ENCODE results near the gene TYMP.
"Not testable (repeated sequence)": the region's sequence is repeated elsewhere in the genome, so short reads cannot be mapped to it uniquely, and the experiment has no call there.

Gene TYMP

GRCh38 chr22:50523806-50524675 lies 5.8 kb downstream of the TYMP start:
- DNase-seq (ENCODE audit: low read depth) = no peak

GRCh38 chr22:50523458-50523805 lies 6.4 kb downstream of the TYMP start:
- no peak for DNase-seq (ENCODE audit: low read depth)

- DNase-seq (ENCODE audit: low read depth) = no peak
Measured at GRCh38 chr22:50522806-50523438, 6.9 kb downstream of the TYMP start.

- no peak for DNase-seq (ENCODE audit: low read depth)
Measured at GRCh38 chr22:50522208-50522805, 7.5 kb downstream of the TYMP start.

GRCh38 chr22:50521710-50522109 lies 8.1 kb downstream of the TYMP start:
- DNase-seq (ENCODE audit: low read depth) = no peak

GRCh38 chr22:50520826-50521453 lies 8.9 kb downstream of the TYMP start:
- no peak for DNase-seq (ENCODE audit: low read depth)

- not testable (repeated sequence) for DNase-seq (ENCODE audit: low read depth)
Measured at GRCh38 chr22:50520184-50520583, 9.6 kb downstream of the TYMP start.

- no peak for DNase-seq (ENCODE audit: low read depth)
Measured at GRCh38 chr22:50519151-50519550, 10.7 kb downstream of the TYMP start.

- no peak for DNase-seq (ENCODE audit: low read depth)
Measured at GRCh38 chr22:50518606-50519005, 11.2 kb downstream of the TYMP start.

- no peak for DNase-seq (ENCODE audit: low read depth)
Measured at GRCh38 chr22:50517495-50518260, 12.1 kb downstream of the TYMP start.

- DNase-seq (ENCODE audit: low read depth) = no peak
Measured at GRCh38 chr22:50516891-50517290, 12.9 kb downstream of the TYMP start.

GRCh38 chr22:50516068-50516467 lies 13.7 kb downstream of the TYMP start:
- DNase-seq (ENCODE audit: low read depth) = no peak

GRCh38 chr22:50513175-50513574 lies 16.6 kb downstream of the TYMP start:
- DNase-seq (ENCODE audit: low read depth) = no peak

- no peak for DNase-seq (ENCODE audit: low read depth)
Measured at GRCh38 chr22:50508897-50509296, 20.9 kb downstream of the TYMP start.

- peak; percentile 92 for DNase-seq (ENCODE audit: low read depth)
Measured at GRCh38 chr22:50507991-50508884, 21.6 kb downstream of the TYMP start, which contains the start of gene NCAPH2. TSS of gene NCAPH2 (plus strand) at chr22:50508224. CDS start at chr22:50508338, 114 bp downstream.

GRCh38 chr22:50507421-50507990 lies 22.3 kb downstream of the TYMP start, which contains the start of gene LMF2:
TSS of gene LMF2 (minus strand) at chr22:50507702. CDS start at chr22:50507675, 27 bp downstream.
- DNase-seq (ENCODE audit: low read depth) = no peak

- DNase-seq (ENCODE audit: low read depth) = no peak
Measured at GRCh38 chr22:50506611-50507420, 23.0 kb downstream of the TYMP start.

- no peak for DNase-seq (ENCODE audit: low read depth)
Measured at GRCh38 chr22:50505776-50506610, 23.8 kb downstream of the TYMP start.
